ENCODE data around the gene PDE8A.

Gene PDE8A

DNA sequence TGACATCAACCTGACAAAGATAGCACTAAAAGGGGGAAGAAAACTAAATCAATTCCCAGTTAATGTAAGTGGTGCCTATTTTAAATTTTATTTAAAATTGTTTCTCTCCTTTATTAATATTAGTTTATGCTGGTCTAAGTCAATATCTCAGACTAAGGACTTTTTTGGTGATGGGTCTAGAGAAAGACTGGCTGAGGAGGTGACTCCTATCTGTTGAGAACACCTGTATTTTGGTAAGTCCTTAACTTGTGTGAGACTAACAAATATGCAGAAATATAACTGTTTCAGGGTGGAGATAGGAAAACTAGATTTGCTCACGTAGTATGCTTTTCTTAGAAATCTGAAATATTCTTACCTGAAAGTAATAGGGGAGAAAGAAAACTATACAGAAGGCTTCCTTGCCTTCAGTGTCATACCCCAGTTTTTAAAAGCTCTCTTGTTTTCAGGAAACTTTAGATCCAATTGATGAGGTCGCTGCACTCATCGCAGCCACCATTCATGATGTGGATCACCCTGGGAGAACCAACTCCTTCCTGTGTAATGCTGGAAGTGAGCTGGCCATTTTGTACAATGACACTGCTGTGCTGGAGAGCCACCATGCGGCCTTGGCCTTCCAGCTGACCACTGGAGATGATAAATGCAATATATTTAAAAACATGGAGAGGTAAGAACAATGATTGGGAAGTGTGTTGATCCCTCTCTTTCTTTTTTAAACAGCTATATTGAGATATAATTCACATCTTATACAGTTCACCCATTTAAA, 138.9 kb downstream of the PDE8A start:
- DNase-seq = no peak
- TF ChIP-seq GATA1 (IDR thresholded peaks at IDR 0.05; ENCODE audit: low read depth, low read length) = no peak
- no peak for TF ChIP-seq POLR2A (IDR thresholded peaks at IDR 0.05; ENCODE audit: low read length)

DNA sequence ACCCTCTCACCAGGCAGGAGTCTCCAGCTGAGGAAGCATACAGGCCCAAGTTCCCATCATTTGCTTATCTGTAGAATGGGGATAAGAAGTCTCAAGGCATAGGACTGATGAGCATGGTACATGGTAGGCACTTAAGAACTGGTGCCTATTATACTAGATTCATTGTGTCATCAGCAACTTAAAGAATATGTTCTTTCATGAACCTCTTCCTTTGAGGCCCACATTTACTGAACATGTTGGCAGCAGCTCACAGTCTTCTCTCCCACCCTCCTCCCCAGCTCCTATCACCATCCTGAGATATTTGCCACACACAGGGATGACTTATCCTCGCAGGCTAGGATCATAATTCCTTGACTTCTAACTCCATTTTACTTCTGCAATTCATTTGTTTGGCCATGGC, 142.5 kb downstream of the PDE8A start:
- DNase-seq = no peak
- TF ChIP-seq POLR2A (IDR thresholded peaks at IDR 0.05; ENCODE audit: low read length) (no peak), GATA1 (IDR thresholded peaks at IDR 0.05; ENCODE audit: low read depth, low read length) (no peak)

DNA sequence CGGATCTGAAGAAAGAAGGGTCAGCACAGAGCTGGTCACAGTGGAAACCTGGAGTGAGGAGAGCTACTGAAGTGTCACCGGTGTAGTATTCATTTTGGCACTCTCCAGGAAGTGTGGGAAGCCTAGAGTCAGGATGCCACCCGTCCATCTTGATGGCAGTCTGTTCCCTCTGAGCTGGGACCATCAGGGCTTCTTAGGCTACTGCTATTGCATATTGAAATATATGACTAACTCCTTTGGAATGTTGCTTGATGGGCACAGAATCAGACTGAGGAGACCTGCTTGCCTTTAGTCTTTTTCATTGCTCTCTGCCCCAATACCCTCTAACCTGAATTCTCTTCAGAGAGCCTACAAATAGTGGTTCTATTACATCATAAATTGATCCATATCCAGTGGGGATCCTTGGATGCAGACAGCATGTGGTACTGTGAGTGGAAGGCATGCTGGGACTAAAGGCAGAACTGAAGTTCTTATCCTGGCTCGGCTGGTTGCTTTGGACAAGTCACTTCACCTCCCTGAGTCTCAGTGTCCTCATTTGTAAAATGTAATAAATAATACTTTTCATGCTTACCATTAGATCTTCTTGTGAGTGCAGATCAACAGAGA, 143.5 kb downstream of the PDE8A start:
- no peak for DNase-seq

DNA sequence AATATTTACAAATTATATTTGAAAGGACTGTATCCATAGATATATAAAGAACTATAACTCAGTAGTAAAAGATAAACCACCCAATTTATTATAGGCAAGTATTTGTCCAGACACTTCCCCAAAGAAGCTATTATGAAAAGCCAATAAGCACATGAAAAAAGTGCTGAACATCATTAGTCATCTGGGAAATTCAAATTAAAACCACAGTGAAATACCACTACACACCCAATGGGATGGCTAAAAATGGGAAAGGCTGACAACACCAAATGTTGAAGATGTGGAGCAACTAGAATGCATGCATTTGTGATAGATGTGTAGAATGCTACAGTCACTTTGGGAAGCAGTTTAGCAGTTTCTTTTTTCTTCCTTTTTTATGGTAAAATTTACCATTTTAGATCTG, 147.0 kb downstream of the PDE8A start:
- no peak for TF ChIP-seq GATA1 (IDR thresholded peaks at IDR 0.05; ENCODE audit: low read depth, low read length)
- no peak for DNase-seq

More for the DNA sequence above, 143.5 kb downstream of the PDE8A start:
- no peak for TF ChIP-seq GATA1 (IDR thresholded peaks at IDR 0.05; ENCODE audit: low read depth, low read length)
- no peak for TF ChIP-seq POLR2A (IDR thresholded peaks at IDR 0.05; ENCODE audit: low read length)

DNA sequence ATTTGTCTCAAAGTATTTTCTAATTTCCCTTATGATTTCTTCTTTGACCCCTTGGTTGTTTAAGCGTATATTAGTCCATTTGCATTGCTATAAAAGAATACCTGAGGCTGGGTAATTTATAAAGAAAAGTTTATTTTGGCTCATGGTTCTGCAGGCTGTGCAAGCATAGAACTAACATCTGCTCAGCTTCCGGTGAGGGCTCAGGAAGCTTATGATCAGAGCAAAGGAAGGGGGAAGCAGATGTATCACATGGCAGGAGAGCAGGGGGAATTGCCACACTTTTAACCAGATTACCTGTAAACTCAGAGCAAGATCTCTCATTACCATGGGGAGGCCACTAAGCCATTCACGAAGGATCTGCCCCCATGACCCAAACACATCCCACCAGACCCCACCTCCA, 148.2 kb downstream of the PDE8A start:
- no peak for DNase-seq
- no peak for TF ChIP-seq GATA1 (IDR thresholded peaks at IDR 0.05; ENCODE audit: low read depth, low read length)
- TF ChIP-seq POLR2A (IDR thresholded peaks at IDR 0.05; ENCODE audit: low read length) = no peak

DNA sequence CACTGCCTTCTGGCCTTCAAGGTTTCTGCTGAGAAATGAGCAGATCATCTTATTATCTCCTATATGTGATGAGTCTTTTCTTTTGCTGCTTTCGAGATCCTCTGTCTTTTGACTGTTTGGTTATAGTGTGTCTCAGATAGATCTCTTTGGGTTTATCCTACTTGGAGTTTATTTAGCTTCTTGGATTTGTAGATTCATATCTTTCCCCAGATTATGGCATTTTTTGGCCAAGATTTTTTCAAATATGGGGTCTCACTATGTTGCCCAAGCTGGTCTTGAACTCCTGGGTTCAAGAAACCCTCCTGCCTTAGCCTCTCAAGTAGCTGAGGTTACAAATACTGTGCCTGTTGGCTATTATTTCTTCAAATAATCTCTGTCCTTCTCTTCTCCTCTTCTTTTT, 150.3 kb downstream of the PDE8A start:
- DNase-seq = no peak
- no peak for TF ChIP-seq POLR2A (IDR thresholded peaks at IDR 0.05; ENCODE audit: low read length)
- TF ChIP-seq GATA1 (IDR thresholded peaks at IDR 0.05; ENCODE audit: low read depth, low read length) = no peak

DNA sequence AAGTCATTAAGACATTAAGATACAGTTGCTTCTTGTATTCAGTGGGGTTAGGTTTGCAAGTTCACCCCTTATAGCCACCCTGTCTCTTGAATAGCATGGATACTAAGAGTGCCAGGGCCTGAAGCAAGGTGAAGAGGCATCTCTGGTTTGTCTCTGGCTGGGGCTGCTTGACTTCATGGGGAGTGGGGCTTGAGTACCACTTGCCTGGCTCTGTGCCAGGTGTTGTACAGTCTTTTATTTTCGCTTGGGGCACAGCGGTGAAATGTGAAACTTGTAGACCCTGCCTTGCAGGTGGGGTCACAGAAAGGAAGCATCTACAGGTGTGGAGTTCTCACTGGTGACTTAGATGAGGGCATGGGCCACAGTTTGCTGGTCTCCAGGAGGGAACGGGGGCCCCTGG, 152.1 kb downstream of the PDE8A start:
- DNase-seq = no peak
- TF ChIP-seq POLR2A (IDR thresholded peaks at IDR 0.05; ENCODE audit: low read length) (no peak), GATA1 (IDR thresholded peaks at IDR 0.05; ENCODE audit: low read depth, low read length) (no peak)

DNA sequence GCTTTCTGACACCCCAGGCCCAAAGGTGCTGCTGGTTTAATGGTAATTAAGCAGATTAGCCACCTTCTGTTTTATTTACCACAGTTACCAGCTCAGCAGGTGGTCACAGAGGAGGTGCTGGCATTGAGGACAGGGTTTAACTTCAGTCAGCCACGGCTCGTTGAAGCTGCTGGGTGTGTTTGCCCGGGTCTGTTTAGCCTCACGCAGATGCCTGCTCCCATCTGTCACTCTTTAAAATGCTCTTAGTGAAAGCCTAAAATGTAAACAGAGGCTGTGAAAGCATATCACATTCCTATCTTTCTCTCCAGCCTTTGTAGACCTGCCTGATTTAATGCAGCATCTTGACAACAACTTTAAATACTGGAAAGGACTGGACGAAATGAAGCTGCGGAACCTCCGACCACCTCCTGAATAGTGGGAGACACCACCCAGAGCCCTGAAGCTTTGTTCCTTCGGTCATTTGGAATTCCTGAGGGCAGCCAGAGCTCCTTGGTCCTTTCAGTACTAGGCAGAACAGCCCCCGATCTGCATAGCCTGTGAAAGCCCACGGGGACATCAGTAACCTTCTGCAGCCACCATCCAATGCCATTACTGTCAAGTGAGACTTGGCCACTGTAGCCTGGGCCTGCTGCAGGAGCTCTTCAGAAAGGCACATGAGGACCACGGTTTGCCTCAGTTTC, 156.0 kb downstream of the PDE8A start:
- no peak for DNase-seq
- TF ChIP-seq POLR2A (IDR thresholded peaks at IDR 0.05; ENCODE audit: low read length) (no peak), GATA1 (IDR thresholded peaks at IDR 0.05; ENCODE audit: low read depth, low read length) (no peak)

DNA sequence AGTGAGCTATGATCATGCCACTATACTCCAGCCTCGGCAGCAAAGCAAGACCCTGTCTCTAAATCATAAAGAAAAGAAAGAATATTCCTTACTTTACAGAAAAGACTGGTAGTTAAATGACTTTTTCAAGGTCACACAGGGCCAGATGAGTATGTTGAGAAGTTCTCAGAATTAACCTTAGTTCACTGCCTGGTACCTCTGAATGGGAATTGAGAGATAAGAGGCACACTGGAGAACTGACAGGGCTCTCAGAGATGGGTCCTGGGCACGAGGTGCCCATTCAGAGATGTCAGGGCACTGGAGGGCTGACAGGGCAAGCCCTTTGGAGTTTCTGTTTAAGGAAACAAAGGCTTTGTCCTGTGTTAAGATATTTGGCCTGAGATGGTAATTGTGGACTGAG, 157.7 kb downstream of the PDE8A start:
- DNase-seq = peak; percentile 56 to 64
- no peak for TF ChIP-seq POLR2A (IDR thresholded peaks at IDR 0.05; ENCODE audit: low read length)
- TF ChIP-seq GATA1 (IDR thresholded peaks at IDR 0.05; ENCODE audit: low read depth, low read length) = no peak

DNA sequence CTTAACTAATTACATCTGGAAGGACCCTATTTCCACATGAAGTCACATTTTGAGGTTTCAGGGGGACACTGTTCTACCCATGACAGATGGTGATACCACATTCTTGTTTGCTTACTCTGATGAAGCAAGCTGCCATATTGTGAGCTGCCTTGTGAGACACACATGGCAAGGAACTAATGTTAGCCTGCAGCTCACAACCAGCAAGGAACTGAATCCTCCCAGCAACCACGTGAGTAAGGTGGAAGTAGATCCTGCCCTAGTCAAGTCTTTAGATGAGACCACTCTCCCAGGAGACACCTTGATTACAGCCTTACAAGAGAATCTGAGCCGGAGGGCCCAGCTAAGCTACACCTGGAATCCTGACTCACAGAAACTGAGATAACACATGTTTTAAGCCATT, 160.1 kb downstream of the PDE8A start:
- DNase-seq = no peak
- TF ChIP-seq POLR2A (IDR thresholded peaks at IDR 0.05; ENCODE audit: low read length) = no peak

DNA sequence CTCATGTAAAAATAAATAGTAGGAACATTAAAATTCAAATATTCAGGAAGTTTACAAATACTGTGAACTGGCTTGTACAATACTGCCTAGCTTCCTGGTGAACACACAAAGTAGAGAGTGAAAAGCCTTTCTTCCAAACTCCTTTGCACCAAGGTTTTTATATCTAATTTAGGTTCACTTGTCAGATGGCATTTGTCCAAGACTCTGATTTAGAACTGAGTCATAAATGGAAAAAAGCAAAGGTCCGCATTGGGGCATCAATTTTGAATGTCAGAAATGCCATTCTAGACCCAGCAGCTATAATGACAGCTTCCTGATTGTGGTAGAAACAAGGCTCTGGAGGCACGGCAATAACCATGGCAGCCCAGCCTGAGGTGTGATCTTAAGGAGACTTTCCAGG, 160.7 kb downstream of the PDE8A start:
- no peak for DNase-seq
- TF ChIP-seq POLR2A (IDR thresholded peaks at IDR 0.05; ENCODE audit: low read length) = no peak

DNA sequence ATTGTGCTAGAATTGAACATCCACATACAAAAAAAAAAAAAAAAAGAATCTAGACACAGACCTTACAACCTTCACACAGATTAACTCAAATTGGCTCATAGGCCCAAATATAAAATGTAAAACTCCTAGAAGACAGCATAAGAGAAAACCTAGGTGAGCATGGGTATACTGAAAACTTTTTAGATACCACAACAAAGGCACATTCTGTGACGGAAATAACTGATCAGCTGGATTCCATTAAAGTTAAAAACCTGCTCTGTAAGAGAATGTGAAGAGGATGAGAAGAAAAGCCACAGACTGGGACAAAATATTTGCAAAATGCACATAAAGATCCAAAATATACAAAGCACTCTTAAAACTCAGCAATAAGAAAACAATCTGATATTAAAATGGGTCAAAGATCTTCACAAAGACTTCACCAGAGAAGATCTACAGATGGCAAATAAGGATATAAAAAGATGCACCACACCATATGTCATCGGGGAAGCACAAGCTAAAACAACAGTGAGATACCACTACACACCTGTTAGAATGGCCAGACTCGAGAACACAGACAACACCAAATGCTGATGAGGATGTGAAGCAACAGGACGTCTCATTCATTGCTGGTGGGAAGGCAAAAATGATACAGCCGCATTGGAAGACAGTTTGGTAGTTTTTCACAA, 167.9 kb downstream of the PDE8A start:
- no peak for DNase-seq
- TF ChIP-seq POLR2A (IDR thresholded peaks at IDR 0.05; ENCODE audit: low read length) = no peak
- no peak for TF ChIP-seq GATA1 (IDR thresholded peaks at IDR 0.05; ENCODE audit: low read depth, low read length)

DNA sequence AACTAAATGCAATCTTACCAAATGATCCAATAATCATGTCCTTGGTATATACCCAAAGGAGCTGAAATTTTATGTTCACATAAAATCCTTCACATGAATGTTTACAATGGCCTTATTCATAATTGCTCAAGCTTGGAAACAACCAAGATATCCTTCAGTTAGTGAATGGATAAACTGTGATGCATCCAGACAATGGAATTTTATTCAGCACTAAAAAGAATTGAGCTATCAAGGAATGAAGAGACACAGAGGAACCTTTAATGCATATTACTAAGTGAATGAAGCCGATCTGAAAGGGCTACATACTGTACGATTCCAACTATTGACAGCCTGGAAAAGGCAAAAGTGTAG, 168.4 kb downstream of the PDE8A start:
- no peak for TF ChIP-seq POLR2A (IDR thresholded peaks at IDR 0.05; ENCODE audit: low read length)
- no peak for TF ChIP-seq GATA1 (IDR thresholded peaks at IDR 0.05; ENCODE audit: low read depth, low read length)
- no peak for DNase-seq

DNA sequence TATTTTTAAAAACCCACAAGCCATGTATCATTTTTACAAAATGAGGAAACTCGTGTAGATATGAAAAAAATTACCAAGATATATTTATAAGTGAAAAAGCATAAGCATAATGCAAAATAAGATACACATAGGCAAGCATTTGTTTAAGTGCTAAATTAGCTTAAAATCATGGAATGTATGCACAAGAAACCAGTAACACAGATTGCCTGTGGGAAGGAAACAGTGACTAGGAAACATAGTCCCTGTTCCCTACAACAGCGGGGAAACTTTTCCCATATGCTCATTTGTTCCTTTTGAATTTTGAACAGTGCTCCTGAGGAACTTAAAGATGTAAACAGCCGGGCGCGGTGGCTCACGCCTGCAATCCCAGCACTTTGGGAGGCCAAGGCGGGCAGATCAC, 169.5 kb downstream of the PDE8A start:
- no peak for DNase-seq
- TF ChIP-seq GATA1 (IDR thresholded peaks at IDR 0.05; ENCODE audit: low read depth, low read length) = no peak

DNA sequence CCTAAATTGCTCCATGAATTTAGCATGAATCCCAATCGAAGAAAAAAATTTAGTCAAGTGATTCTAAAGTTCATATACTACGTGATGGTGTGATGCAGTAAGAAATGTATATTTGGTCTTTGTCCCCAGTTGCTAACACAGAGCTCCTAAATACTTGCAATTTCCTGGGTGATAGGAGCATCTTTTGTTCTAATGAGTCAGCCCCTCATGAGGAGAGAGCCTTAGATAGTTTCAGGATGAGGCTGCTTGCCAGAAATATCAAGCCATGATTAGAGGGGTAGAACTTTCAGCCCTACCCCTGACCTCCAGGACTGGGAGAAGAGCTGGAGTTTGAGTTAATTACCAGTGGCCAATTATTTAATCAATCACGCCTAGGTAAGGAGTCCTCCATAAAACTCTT, 170.2 kb downstream of the PDE8A start:
- DNase-seq = no peak
- TF ChIP-seq GATA1 (IDR thresholded peaks at IDR 0.05; ENCODE audit: low read depth, low read length) (no peak), POLR2A (IDR thresholded peaks at IDR 0.05; ENCODE audit: low read length) (no peak)
